Liver (tissue), 9 donors: Measurements from ENCODE around the gene SF3B3. TPM values are rescaled to one million over a fixed set of nuclear protein-coding genes. Genes with fewer than 3 reads are reported as not detected.

ENCODE experiments used
- DNase-seq: peaks from one replicate; pipeline ENCODE4 v3.0.0-alpha.2; 2017; ENCODE audit warnings: low spot score
- H3K27ac ChIP-seq, 2 donors: one replicate each; pipeline ENCODE4 v1.7.0; 2013; ENCODE audit warnings: inconsistent platforms in 2 of 2, low read length in 2 of 2, control low read depth in 1 of 2, low read depth in 1 of 2, mild to moderate bottlenecking in 1 of 2
- H3K27me3 ChIP-seq, 4 donors: one replicate each; pipeline versions ENCODE4 v1.6.1 to v1.7.0; 2013; ENCODE audit warnings: low read length in 3 of 4, inconsistent platforms in 1 of 4, mild to moderate bottlenecking in 1 of 4, moderate library complexity in 1 of 4; ENCODE audit not compliant: control insufficient read depth in 4 of 4, insufficient read depth in 4 of 4
- H3K36me3 ChIP-seq, 4 donors: one replicate each; pipeline versions ENCODE4 v1.6.1 to v1.7.0; 2013; ENCODE audit warnings: low read length in 3 of 4, mild to moderate bottlenecking in 3 of 4, low read depth in 1 of 4, moderate library complexity in 1 of 4; ENCODE audit not compliant: control insufficient read depth in 4 of 4, insufficient read depth in 3 of 4
- H3K4me1 ChIP-seq, 4 donors: one replicate each; pipeline versions ENCODE4 v1.6.1 to v1.7.0; 2013; ENCODE audit warnings: low read length in 3 of 4, mild to moderate bottlenecking in 3 of 4, moderate library complexity in 1 of 4; ENCODE audit not compliant: control insufficient read depth in 4 of 4, insufficient read depth in 4 of 4
- H3K4me3 ChIP-seq, 3 donors: one replicate each; pipeline versions ENCODE4 v1.6.1 to v1.7.0; 2013; ENCODE audit warnings: low read length in 3 of 3, control low read depth in 1 of 3, low read depth in 1 of 3, mild to moderate bottlenecking in 1 of 3
- H3K9ac ChIP-seq, 2 donors: one replicate each; pipeline ENCODE4 v1.7.0; 2013; ENCODE audit warnings: low read length in 2 of 2, mild to moderate bottlenecking in 2 of 2, moderate library complexity in 2 of 2, control low read depth in 1 of 2, low read depth in 1 of 2
- H3K9me3 ChIP-seq, 4 donors: one replicate each; pipeline versions ENCODE4 v1.6.1 to v1.7.0; 2013; ENCODE audit warnings: low read length in 3 of 4; ENCODE audit not compliant: control insufficient read depth in 4 of 4
- CTCF ChIP-seq: fragments of 150-350 bp; IDR thresholded peaks from 2 replicates; pipeline ENCODE4 v1.5.1; 2017; ENCODE audit warnings: improper control_type of control experiment, low read depth, low read length; ENCODE audit not compliant: missing input control
- FOXA2 ChIP-seq: IDR thresholded peaks from 2 replicates; pipeline ENCODE4 v1.6.1; 2016; ENCODE audit warnings: antibody characterized with exemption
- GABPA ChIP-seq, 2 donors: IDR thresholded peaks in 1 of 2; conservative IDR thresholded peaks in 1 of 2; 2 replicates each; pipeline ENCODE4 v1.6.1; 2016; ENCODE audit warnings: antibody characterized with exemption in 2 of 2, mild to moderate bottlenecking in 1 of 2, moderate library complexity in 1 of 2
- HNF4G ChIP-seq: IDR thresholded peaks from 2 replicates; pipeline ENCODE4 v1.6.1; 2016; ENCODE audit warnings: antibody characterized with exemption
- MAX ChIP-seq: IDR thresholded peaks from 2 replicates; pipeline ENCODE4 v1.6.1; 2016; ENCODE audit warnings: antibody characterized with exemption
- NR2F2 ChIP-seq: IDR thresholded peaks from 2 replicates; pipeline ENCODE4 v1.6.1; 2016; ENCODE audit warnings: antibody characterized with exemption
- RAD21 ChIP-seq, 2 donors: IDR thresholded peaks; 2 replicates each; pipeline ENCODE4 v1.6.1; 2016; ENCODE audit warnings: antibody characterized with exemption in 2 of 2, mild to moderate bottlenecking in 2 of 2
- REST ChIP-seq: IDR thresholded peaks from 2 replicates; pipeline ENCODE4 v1.6.1; 2016; ENCODE audit warnings: antibody characterized with exemption, mild to moderate bottlenecking
- RXRA ChIP-seq, 2 donors: IDR thresholded peaks; 2 replicates each; pipeline ENCODE4 v1.6.1; 2017 to 2018; ENCODE audit warnings: antibody characterized with exemption in 2 of 2, mild to moderate bottlenecking in 1 of 2
- YY1 ChIP-seq: IDR thresholded peaks from 2 replicates; pipeline ENCODE4 v1.6.1; 2016; ENCODE audit warnings: antibody characterized with exemption, mild to moderate bottlenecking
- WGBS: extraction: QIAGEN DNeasy Blood & Tissue Kit; methylation state at CpG from one replicate; pipeline ENCODE4 v1.1.7; 2013; 5-methylcytosine and 5-hydroxymethylcytosine counted together
- polyA plus RNA-seq, 2 donors: library from polyadenylated mRNA; stranded (reverse) in 1 of 2; unstranded in 1 of 2; fragments of 200-250 nt in 1 of 2; fragments of >200 nt in 1 of 2; fragmentation: Nextera tagmentation in 1 of 2; extraction: Ambion mirVana in 1 of 2; gene quantifications; one replicate each; pipeline versions ENCODE4 v1.2.1 to v1.2.3, GENCODE V29; 2013 to 2015
- total RNA-seq, 2 donors: library from RNA; depleted of rRNA; stranded (reverse); fragments of >200 nt; gene quantifications; one replicate each; pipeline ENCODE4 v1.2.3, GENCODE V29; 2014
- donor health status: healthy.
- donor health status: healthy.
- donor health status: healthy.
- donor health status: healthy.
- donor health status: healthy.

Gene SF3B3
- total and polyA plus RNA-seq, 4 donors, result 38.9 to 77.8 (median 53.2) TPM

GRCh38 chr16:70594569-70594968 lies 71.0 kb downstream of the SF3B3 start:
- no peaks in the 10 kb centered on the region for H3K27me3 ChIP-seq
- DNase-seq, result no peak
- peak; percentile 50 for TF ChIP-seq NR2F2
- TF ChIP-seq HNF4G, result no peak
- no peak overlapping the region for H3K4me3 ChIP-seq
- no peaks in the 10 kb centered on the region for H3K9me3 ChIP-seq
- H3K9ac ChIP-seq, result no peak overlapping the region
- H3K4me1 ChIP-seq, result no peaks in the 10 kb centered on the region
- no peak overlapping the region for H3K27ac ChIP-seq
- H3K36me3 ChIP-seq, result no peaks in the 10 kb centered on the region

GRCh38 chr16:70597135-70597835 lies 73.7 kb downstream of the SF3B3 start:
- TF ChIP-seq YY1 (no peak), RAD21 (IDR thresholded peaks at IDR 0.05) (no peak), REST (no peak)

GRCh38 chr16:70598937-70599503 lies 75.4 kb downstream of the SF3B3 start:
- Histone ChIP-seq H3K9me3 (no peaks in the 10 kb centered on the region), H3K27ac (no peak overlapping the region), H3K4me3 (no peak overlapping the region), H3K9ac (no peak overlapping the region), H3K36me3 (no peaks in the 10 kb centered on the region), H3K4me1 (no peaks in the 10 kb centered on the region), H3K27me3 (no peaks in the 10 kb centered on the region)
- DNase-seq, result no peak
- peak; percentile 59 for TF ChIP-seq NR2F2
- no peak for TF ChIP-seq RXRA (IDR thresholded peaks at IDR 0.05)
- no peak for TF ChIP-seq GABPA (IDR thresholded peaks at IDR 0.05 in 1 of 2, conservative IDR thresholded peaks at IDR 0.05 in 1 of 2)
- TF ChIP-seq HNF4G, result no peak
- no peak for TF ChIP-seq YY1
- no peak for TF ChIP-seq CTCF
- no peak for TF ChIP-seq FOXA2
- TF ChIP-seq MAX, result no peak
- 79% methylated on average over 6 of the region's 6 CpGs for WGBS

More at GRCh38 chr16:70597135-70597835, 73.7 kb downstream of the SF3B3 start:
- DNase-seq, result no peak
- Histone ChIP-seq H3K27me3 (no peaks in the 10 kb centered on the region), H3K4me3 (no peak overlapping the region), H3K4me1 (no peaks in the 10 kb centered on the region), H3K36me3 (no peaks in the 10 kb centered on the region), H3K9ac (no peak overlapping the region), H3K9me3 (no peaks in the 10 kb centered on the region), H3K27ac (no peak overlapping the region)
- WGBS, result 91% methylated on average over 4 of the region's 4 CpGs
